HEK293 (cell line): ENCODE measurements around the gene NLE1.

Experiments
- CTCF ChIA-PET: fragments of 350-600 bp; formaldehyde crosslinking; extraction: SDS; loops from one replicate; lab custom pipeline; 2021; ENCODE audit warnings: antibody characterized with exemption; lab: Yijun Ruan, JAX
- POLR2A ChIA-PET: fragments of 300-600 bp; formaldehyde crosslinking; extraction: SDS; loops from one replicate; lab custom pipeline; 2020; ENCODE audit warnings: antibody characterized with exemption, inconsistent platforms; lab: Yijun Ruan, JAX
- H3K27ac ChIP-seq: fragments of 200-500 bp; sonication (Bioruptor generic); 2 replicates; pipeline ENCODE4 v1.5.1; 2014; ENCODE audit warnings: low read depth, low read length, control low read depth, inconsistent platforms; ENCODE audit errors: extremely low read depth
- H3K36me3 ChIP-seq, 2 experiments: fragments of 200-500 bp in 1 of 2; sonication (Bioruptor generic) in 1 of 2; 1 replicate in 1 of 2; 2 replicates in 1 of 2; pipeline ENCODE4 v1.5.1; 2014 to 2017; ENCODE audit warnings: inconsistent platforms in 2 of 2, low read length in 2 of 2; ENCODE audit not compliant: control insufficient read depth in 2 of 2, insufficient read depth in 1 of 2
- H3K4me1 ChIP-seq: fragments of 200-500 bp; sonication (Bioruptor generic); 2 replicates; pipeline ENCODE4 v1.5.1; 2014; ENCODE audit warnings: mild to moderate bottlenecking, low read length, inconsistent platforms; ENCODE audit not compliant: control insufficient read depth, insufficient read depth
- H3K4me3 ChIP-seq: 2 replicates; pipeline ENCODE4 v1.5.1; 2011; ENCODE audit warnings: low read depth, mild to moderate bottlenecking, control low read depth, low read length, moderate library complexity
- H3K9me3 ChIP-seq: fragments of 200-500 bp; sonication (Bioruptor generic); 2 replicates; pipeline ENCODE4 v1.5.1; 2014; ENCODE audit warnings: low read depth, low read length, inconsistent platforms; ENCODE audit not compliant: control insufficient read depth, insufficient read depth
- EGR2 ChIP-seq: fragments of 450-650 bp; formaldehyde crosslinking; IDR thresholded peaks from 2 replicates; pipeline ENCODE4 v1.5.1; 2016; ENCODE audit warnings: low read depth, missing biosample characterization, missing genetic modification characterization
- GLI4 ChIP-seq: fragments of 450-650 bp; formaldehyde crosslinking; IDR thresholded peaks from 2 replicates; pipeline ENCODE4 v1.5.1; 2016; ENCODE audit warnings: missing biosample characterization, missing genetic modification characterization
- IKZF3 ChIP-seq: fragments of 450-650 bp; IDR thresholded peaks from 2 replicates; pipeline ENCODE4 v1.5.0; 2018; ENCODE audit warnings: missing biosample characterization, mild to moderate bottlenecking, missing genetic modification characterization, moderate library complexity
- KLF8 ChIP-seq: fragments of 450-650 bp; formaldehyde crosslinking; IDR thresholded peaks from 2 replicates; pipeline ENCODE4 v1.5.1; 2016; ENCODE audit warnings: missing biosample characterization, missing genetic modification characterization
- SP7 ChIP-seq: fragments of 450-650 bp; formaldehyde crosslinking; IDR thresholded peaks from 2 replicates; pipeline ENCODE4 v1.5.1; 2016; ENCODE audit warnings: missing biosample characterization, missing genetic modification characterization
- ZBTB48 ChIP-seq: fragments of 450-650 bp; formaldehyde crosslinking; IDR thresholded peaks from 2 replicates; pipeline ENCODE4 v1.5.1; 2016; ENCODE audit warnings: missing biosample characterization, missing genetic modification characterization
- ZFP37 ChIP-seq: fragments of 450-650 bp; formaldehyde crosslinking; IDR thresholded peaks from 2 replicates; pipeline ENCODE4 v1.5.1; 2016; ENCODE audit warnings: missing biosample characterization, missing genetic modification characterization
- ZNF324 ChIP-seq: fragments of 450-650 bp; formaldehyde crosslinking; IDR thresholded peaks from 2 replicates; pipeline ENCODE4 v1.5.1; 2016; ENCODE audit warnings: missing biosample characterization, missing genetic modification characterization
- ZNF335 ChIP-seq: fragments of 450-650 bp; formaldehyde crosslinking; conservative IDR thresholded peaks from 2 replicates; pipeline ENCODE4 v1.5.1; 2016; ENCODE audit warnings: missing biosample characterization, missing genetic modification characterization
- ZNF366 ChIP-seq: fragments of 450-650 bp; formaldehyde crosslinking; conservative IDR thresholded peaks from 2 replicates; pipeline ENCODE4 v1.5.1; 2016; ENCODE audit warnings: missing biosample characterization, missing genetic modification characterization
- ZNF514 ChIP-seq: fragments of 450-650 bp; formaldehyde crosslinking; IDR thresholded peaks from 2 replicates; pipeline ENCODE4 v1.5.1; 2016; ENCODE audit warnings: missing biosample characterization, missing genetic modification characterization
- ZNF600 ChIP-seq: fragments of 450-650 bp; formaldehyde crosslinking; IDR thresholded peaks from 2 replicates; pipeline ENCODE4 v1.5.1; 2016; ENCODE audit warnings: missing biosample characterization, missing genetic modification characterization
- ZNF624 ChIP-seq: fragments of 450-650 bp; formaldehyde crosslinking; IDR thresholded peaks from 2 replicates; pipeline ENCODE4 v1.5.1; 2017; ENCODE audit warnings: missing biosample characterization, missing genetic modification characterization
- ZNF777 ChIP-seq: fragments of 450-650 bp; formaldehyde crosslinking; IDR thresholded peaks from 2 replicates; pipeline ENCODE4 v1.5.1; 2017; ENCODE audit warnings: missing biosample characterization, missing genetic modification characterization, borderline replicate concordance
- TF ChIP-seq, protein P1 (sequence below): fragments of 450-650 bp; formaldehyde crosslinking; IDR thresholded peaks from 2 replicates; pipeline ENCODE4 v1.5.1; 2016; ENCODE audit warnings: missing biosample characterization, missing genetic modification characterization
- TF ChIP-seq, protein P2 (sequence below): fragments of 450-650 bp; formaldehyde crosslinking; optimal IDR thresholded peaks from 2 replicates; pipeline ENCODE3; 2016; ENCODE audit warnings: missing biosample characterization, mild to moderate bottlenecking, missing genetic modification characterization
- TF ChIP-seq, protein P3 (sequence below): fragments of 450-650 bp; formaldehyde crosslinking; conservative IDR thresholded peaks from 2 replicates; pipeline ENCODE4 v1.5.1; 2016; ENCODE audit warnings: low read depth, missing biosample characterization, missing genetic modification characterization
- TF ChIP-seq, protein P4 (sequence below): fragments of 450-650 bp; formaldehyde crosslinking; IDR thresholded peaks from 2 replicates; pipeline ENCODE4 v1.5.1; 2016; ENCODE audit warnings: missing biosample characterization, missing genetic modification characterization
- TF ChIP-seq, protein P5 (sequence below): fragments of 450-650 bp; formaldehyde crosslinking; IDR thresholded peaks from 2 replicates; pipeline ENCODE4 v1.5.1; 2016; ENCODE audit warnings: missing biosample characterization, missing genetic modification characterization

NLE1 gene

DNA sequence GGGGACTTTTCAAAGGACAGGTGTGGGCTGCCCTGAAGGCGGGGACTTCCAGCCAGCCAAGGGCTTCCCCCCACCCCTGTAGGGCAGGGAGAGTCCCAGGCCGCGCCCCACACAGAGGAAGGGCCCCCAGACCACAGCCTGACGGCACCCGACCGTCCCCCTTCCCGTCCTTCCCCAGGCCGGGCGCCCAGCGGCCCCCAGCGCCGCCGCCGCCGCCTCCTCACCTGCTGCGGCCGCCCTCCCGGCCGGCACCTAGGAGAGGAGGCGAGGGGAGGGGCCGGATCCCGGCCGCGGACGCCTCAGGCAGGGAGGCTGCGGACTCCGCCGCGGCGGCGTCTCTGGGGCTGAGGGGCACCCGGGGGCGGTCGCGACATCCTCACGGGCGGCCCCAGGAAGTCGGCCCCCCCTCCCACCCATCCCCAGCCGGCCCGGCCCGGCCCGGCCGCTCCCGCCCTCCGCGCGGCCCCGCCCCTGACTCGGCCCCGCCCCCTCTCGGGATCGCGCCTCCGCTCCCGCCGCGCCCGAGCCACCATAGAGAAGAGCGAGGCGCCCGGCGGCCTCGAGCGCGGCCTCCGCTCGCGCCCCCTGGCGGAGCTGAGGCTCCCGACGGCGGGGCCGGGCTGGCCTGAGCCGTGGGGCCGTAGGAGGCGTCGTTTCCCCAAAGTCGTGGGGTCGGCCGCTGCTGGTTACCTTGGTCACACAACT, 53.1 kb downstream of the NLE1 start (continued):
- TF ChIP-seq, protein P1, sequence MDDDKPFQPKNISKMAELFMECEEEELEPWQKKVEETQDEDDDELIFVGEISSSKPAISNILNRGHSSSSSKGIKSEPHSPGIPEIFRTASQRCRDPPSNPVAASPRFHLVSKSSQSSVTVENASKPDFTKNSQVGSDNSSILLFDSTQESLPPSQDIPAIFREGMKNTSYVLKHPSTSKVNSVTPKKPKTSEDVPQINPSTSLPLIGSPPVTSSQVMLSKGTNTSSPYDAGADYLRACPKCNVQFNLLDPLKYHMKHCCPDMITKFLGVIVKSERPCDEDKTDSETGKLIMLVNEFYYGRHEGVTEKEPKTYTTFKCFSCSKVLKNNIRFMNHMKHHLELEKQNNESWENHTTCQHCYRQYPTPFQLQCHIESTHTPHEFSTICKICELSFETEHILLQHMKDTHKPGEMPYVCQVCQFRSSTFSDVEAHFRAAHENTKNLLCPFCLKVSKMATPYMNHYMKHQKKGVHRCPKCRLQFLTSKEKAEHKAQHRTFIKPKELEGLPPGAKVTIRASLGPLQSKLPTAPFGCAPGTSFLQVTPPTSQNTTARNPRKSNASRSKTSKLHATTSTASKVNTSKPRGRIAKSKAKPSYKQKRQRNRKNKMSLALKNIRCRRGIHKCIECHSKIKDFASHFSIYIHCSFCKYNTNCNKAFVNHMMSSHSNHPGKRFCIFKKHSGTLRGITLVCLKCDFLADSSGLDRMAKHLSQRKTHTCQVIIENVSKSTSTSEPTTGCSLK (tag by site-specific recombination): no peak
- TF ChIP-seq ZNF514 (tag by site-specific recombination) (no peak), KLF8 (tag by site-specific recombination) (no peak)
- TF ChIP-seq, protein P2, sequence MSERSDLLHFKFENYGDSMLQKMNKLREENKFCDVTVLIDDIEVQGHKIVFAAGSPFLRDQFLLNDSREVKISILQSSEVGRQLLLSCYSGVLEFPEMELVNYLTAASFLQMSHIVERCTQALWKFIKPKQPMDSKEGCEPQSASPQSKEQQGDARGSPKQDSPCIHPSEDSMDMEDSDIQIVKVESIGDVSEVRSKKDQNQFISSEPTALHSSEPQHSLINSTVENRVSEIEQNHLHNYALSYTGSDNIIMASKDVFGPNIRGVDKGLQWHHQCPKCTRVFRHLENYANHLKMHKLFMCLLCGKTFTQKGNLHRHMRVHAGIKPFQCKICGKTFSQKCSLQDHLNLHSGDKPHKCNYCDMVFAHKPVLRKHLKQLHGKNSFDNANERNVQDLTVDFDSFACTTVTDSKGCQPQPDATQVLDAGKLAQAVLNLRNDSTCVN (tag by site-specific recombination): peak; percentile 56

DNA sequence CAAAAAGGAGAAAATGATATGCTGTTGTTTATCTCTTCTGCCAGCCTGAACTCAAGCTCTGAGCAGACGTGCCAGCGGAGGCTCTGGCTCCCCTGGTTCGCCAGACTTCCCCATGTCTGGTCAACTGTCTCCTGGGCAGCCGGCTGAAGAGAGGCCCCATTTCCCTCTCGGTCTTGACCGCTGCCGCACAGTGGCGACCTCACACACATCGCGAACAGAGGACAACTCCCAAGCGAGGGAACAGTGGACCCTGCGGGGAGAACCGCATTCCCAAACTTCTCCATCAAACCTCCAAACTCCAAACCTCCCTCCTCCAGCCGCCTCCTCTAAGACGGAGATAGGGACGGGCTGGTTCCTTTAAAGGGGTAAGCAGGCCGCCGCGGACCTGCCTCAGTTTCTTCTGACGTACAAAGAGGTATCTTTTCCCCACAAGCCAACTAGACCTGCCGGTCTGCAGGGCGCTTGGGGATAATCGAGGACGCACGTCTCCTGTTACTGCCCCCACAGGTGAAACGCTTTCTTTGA, 53.7 kb downstream of the NLE1 start:
- 0 out of 2 replicates have a peak, but pooled peaks cover 3% of the 10 kb centered on the region for H3K4me1 ChIP-seq
- ChIA-PET POLR2A (interaction anchor here (0.6 to 0.8 kb wide), 2 partner anchors 25 to 48 kb away, joined by 4 to 5 read pairs; partner anchors contain the start of gene RFFL), CTCF (interaction anchor here (1.3 to 1.4 kb wide), 2 partner anchors 32 to 53 kb away, joined by 3 to 9 read pairs; partner anchors contain the start of gene NLE1)
- peak overlapping the region; percentile 56 for H3K4me3 ChIP-seq
- H3K9me3 ChIP-seq: no peaks in the 10 kb centered on the region
- no peaks in the 10 kb centered on the region; a peak in 1 of 3 replicates for H3K36me3 ChIP-seq
- H3K27ac ChIP-seq: peak overlapping the region; percentile 81
- TF ChIP-seq ZNF600 (peak; percentile 77), ZNF335 (tag by site-specific recombination) (peak; percentile 94), GLI4 (no peak), ZNF777 (tag by site-specific recombination) (peak; percentile 64; the same call in 1 of the 2 replicates), ZNF324 (tag by site-specific recombination) (no peak), ZNF366 (tag by site-specific recombination) (0 out of 2 replicates have a peak, but pooled peaks have one; percentile 13), SP7 (tag by site-specific recombination) (0 out of 2 replicates have a peak, but pooled peaks have one; percentile 7), IKZF3 (tag by site-specific recombination) (peak; percentile 10; the same call in 1 of the 2 replicates), EGR2 (tag by site-specific recombination) (peak; percentile 45; the same call in 1 of the 2 replicates), ZNF624 (tag by site-specific recombination) (no peak), ZFP37 (tag by site-specific recombination) (0 out of 2 replicates have a peak, but pooled peaks have one; percentile 60), ZBTB48 (no peak; the same call in 1 of the 2 replicates)
- TF ChIP-seq, protein P3, sequence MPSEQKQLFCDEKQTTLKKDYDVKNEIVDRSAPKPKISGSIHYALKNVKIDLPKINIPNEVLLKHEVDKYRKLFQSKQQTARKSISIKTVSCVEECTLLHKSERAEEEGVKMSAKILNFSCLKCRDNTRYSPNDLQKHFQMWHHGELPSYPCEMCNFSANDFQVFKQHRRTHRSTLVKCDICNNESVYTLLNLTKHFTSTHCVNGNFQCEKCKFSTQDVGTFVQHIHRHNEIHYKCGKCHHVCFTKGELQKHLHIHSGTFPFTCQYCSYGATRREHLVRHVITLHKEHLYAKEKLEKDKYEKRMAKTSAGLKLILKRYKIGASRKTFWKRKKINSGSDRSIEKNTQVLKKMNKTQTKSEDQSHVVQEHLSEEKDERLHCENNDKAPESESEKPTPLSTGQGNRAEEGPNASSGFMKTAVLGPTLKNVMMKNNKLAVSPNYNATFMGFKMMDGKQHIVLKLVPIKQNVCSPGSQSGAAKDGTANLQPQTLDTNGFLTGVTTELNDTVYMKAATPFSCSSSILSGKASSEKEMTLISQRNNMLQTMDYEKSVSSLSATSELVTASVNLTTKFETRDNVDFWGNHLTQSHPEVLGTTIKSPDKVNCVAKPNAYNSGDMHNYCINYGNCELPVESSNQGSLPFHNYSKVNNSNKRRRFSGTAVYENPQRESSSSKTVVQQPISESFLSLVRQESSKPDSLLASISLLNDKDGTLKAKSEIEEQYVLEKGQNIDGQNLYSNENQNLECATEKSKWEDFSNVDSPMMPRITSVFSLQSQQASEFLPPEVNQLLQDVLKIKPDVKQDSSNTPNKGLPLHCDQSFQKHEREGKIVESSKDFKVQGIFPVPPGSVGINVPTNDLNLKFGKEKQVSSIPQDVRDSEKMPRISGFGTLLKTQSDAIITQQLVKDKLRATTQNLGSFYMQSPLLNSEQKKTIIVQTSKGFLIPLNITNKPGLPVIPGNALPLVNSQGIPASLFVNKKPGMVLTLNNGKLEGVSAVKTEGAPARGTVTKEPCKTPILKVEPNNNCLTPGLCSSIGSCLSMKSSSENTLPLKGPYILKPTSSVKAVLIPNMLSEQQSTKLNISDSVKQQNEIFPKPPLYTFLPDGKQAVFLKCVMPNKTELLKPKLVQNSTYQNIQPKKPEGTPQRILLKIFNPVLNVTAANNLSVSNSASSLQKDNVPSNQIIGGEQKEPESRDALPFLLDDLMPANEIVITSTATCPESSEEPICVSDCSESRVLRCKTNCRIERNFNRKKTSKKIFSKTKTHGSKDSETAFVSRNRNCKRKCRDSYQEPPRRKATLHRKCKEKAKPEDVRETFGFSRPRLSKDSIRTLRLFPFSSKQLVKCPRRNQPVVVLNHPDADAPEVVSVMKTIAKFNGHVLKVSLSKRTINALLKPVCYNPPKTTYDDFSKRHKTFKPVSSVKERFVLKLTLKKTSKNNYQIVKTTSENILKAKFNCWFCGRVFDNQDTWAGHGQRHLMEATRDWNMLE (tag by site-specific recombination): no peak
- TF ChIP-seq, protein P4, sequence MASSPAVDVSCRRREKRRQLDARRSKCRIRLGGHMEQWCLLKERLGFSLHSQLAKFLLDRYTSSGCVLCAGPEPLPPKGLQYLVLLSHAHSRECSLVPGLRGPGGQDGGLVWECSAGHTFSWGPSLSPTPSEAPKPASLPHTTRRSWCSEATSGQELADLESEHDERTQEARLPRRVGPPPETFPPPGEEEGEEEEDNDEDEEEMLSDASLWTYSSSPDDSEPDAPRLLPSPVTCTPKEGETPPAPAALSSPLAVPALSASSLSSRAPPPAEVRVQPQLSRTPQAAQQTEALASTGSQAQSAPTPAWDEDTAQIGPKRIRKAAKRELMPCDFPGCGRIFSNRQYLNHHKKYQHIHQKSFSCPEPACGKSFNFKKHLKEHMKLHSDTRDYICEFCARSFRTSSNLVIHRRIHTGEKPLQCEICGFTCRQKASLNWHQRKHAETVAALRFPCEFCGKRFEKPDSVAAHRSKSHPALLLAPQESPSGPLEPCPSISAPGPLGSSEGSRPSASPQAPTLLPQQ: 0 out of 2 replicates have a peak, but pooled peaks have one; percentile 37
- TF ChIP-seq, protein P5, sequence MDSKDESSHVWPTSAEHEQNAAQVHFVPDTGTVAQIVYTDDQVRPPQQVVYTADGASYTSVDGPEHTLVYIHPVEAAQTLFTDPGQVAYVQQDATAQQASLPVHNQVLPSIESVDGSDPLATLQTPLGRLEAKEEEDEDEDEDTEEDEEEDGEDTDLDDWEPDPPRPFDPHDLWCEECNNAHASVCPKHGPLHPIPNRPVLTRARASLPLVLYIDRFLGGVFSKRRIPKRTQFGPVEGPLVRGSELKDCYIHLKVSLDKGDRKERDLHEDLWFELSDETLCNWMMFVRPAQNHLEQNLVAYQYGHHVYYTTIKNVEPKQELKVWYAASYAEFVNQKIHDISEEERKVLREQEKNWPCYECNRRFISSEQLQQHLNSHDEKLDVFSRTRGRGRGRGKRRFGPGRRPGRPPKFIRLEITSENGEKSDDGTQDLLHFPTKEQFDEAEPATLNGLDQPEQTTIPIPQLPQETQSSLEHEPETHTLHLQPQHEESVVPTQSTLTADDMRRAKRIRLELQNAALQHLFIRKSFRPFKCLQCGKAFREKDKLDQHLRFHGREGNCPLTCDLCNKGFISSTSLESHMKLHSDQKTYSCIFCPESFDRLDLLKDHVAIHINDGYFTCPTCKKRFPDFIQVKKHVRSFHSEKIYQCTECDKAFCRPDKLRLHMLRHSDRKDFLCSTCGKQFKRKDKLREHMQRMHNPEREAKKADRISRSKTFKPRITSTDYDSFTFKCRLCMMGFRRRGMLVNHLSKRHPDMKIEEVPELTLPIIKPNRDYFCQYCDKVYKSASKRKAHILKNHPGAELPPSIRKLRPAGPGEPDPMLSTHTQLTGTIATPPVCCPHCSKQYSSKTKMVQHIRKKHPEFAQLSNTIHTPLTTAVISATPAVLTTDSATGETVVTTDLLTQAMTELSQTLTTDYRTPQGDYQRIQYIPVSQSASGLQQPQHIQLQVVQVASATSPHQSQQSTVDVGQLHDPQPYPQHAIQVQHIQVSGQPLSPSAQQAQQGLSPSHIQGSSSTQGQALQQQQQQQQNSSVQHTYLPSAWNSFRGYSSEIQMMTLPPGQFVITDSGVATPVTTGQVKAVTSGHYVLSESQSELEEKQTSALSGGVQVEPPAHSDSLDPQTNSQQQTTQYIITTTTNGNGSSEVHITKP: peak; percentile 62; the same call in 1 of the 2 replicates
